Measurements from ENCODE around the gene SERPINA1. TPM values are rescaled to one million over a fixed set of nuclear protein-coding genes. Genes with fewer than 3 reads are reported as not detected.

Gene SERPINA1
- total RNA-seq, 1 experiment from 2014 or later = 5.1 TPM

- ChIA-PET CTCF (no interaction called here), POLR2A (no interaction called here)
- H3K4me1 Mint-ChIP-seq = no peaks in the 10 kb centered on the region
- ATAC-seq (no peak), DNase-seq (ENCODE audit: low spot score) (no peak)
- no peak overlapping the region for H3K4me3 Mint-ChIP-seq
- H3K27me3 Mint-ChIP-seq (ENCODE audit: low read depth) = 0 out of 2 replicates have a peak, but pooled peaks cover 5% of the 10 kb centered on the region
- H3K9me3 Mint-ChIP-seq = peaks cover 7% of the 10 kb centered on the region; the same call in 1 of the 2 replicates
- no peaks in the 10 kb centered on the region for H3K36me3 Mint-ChIP-seq
- TF ChIP-seq, protein P1, sequence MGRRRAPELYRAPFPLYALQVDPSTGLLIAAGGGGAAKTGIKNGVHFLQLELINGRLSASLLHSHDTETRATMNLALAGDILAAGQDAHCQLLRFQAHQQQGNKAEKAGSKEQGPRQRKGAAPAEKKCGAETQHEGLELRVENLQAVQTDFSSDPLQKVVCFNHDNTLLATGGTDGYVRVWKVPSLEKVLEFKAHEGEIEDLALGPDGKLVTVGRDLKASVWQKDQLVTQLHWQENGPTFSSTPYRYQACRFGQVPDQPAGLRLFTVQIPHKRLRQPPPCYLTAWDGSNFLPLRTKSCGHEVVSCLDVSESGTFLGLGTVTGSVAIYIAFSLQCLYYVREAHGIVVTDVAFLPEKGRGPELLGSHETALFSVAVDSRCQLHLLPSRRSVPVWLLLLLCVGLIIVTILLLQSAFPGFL (CRISPR knock-in tag; IDR thresholded peaks at IDR 0.05; ENCODE audit: borderline replicate concordance) = no peak
- no peak for TF ChIP-seq FOXK1 (CRISPR knock-in tag; IDR thresholded peaks at IDR 0.05)
- no peak for TF ChIP-seq ZNF512 (CRISPR knock-in tag; IDR thresholded peaks at IDR 0.05; ENCODE audit: borderline replicate concordance)
- TF ChIP-seq IRF2 (CRISPR knock-in tag; IDR thresholded peaks at IDR 0.05; ENCODE audit: borderline replicate concordance, low read depth) = no peak
- no peak for TF ChIP-seq EMX1 (CRISPR knock-in tag; IDR thresholded peaks at IDR 0.05)
- no peak for TF ChIP-seq TCF7 (CRISPR knock-in tag; IDR thresholded peaks at IDR 0.05; ENCODE audit: low read depth)
- no peak for TF ChIP-seq JAZF1 (CRISPR knock-in tag; IDR thresholded peaks at IDR 0.05)
- no peak for TF ChIP-seq NR2C2 (CRISPR knock-in tag; IDR thresholded peaks at IDR 0.05)
- no peak for TF ChIP-seq CBFB (CRISPR knock-in tag; IDR thresholded peaks at IDR 0.05; ENCODE audit: low read depth)
- TF ChIP-seq ZNF219 (CRISPR knock-in tag; IDR thresholded peaks at IDR 0.05; ENCODE audit: borderline replicate concordance) = no peak
- TF ChIP-seq ZNF532 (CRISPR knock-in tag; IDR thresholded peaks at IDR 0.05; ENCODE audit: borderline replicate concordance) = no peak
- no peak for TF ChIP-seq NFATC4 (CRISPR knock-in tag; IDR thresholded peaks at IDR 0.05)
- no peak for TF ChIP-seq E2F4 (CRISPR knock-in tag; IDR thresholded peaks at IDR 0.05; ENCODE audit: borderline replicate concordance, low read depth)
- no peak for TF ChIP-seq FOXJ3 (CRISPR knock-in tag; IDR thresholded peaks at IDR 0.05; ENCODE audit: borderline replicate concordance)
- no peak for TF ChIP-seq SP1 (CRISPR knock-in tag; conservative IDR thresholded peaks at IDR 0.05)
- TF ChIP-seq AR (CRISPR knock-in tag; IDR thresholded peaks at IDR 0.05) = no peak
- TF ChIP-seq ZNF232 (CRISPR knock-in tag; IDR thresholded peaks at IDR 0.05) = no peak
- no peak for TF ChIP-seq FOXP4 (CRISPR knock-in tag; IDR thresholded peaks at IDR 0.05)
- H3K27ac Mint-ChIP-seq = no peak overlapping the region
Observed at GRCh38 chr14:94345344-94346064, 42.9 kb downstream of the SERPINA1 start.
